Measurements from ENCODE around the gene MSANTD7. TPM values are rescaled to one million over a fixed set of nuclear protein-coding genes. Genes with fewer than 3 reads are reported as not detected.

Gene MSANTD7
- total and polyA plus RNA-seq, 2 of the 13 experiments (the other 11 are each of a cell fraction or from before 2014, with no cell fraction given): 3.7 to 16.7 TPM

DNA sequence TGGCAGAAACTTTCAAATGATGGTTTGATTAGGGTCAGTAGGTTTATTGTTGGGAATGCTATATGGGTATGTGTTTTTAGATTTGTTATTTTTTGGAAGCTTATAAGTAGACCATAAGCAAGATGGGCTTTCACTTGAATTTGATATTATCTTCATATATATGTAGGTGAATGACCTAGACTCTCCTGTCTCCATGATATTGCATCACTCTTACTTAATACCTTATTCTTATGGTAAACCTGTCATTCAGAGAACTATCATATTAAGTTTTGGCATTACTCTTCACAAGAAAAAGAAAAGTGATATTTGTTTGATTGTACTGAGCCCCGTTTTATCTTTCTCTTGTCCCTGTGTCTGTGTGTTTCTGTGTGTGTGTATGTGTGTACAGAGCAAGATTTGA is 17.3 kb downstream of the MSANTD7 start:
- POLR2A ChIA-PET: no interaction called here
- no peaks in the 10 kb centered on the region for H4K20me1 ChIP-seq (ENCODE audit: insufficient read depth, low read length)
- peaks cover 0 to 15% of the 10 kb centered on the region in 2 experiments; a peak in 2 of 5 replicates for H3K36me3 ChIP-seq (replicated peaks in 1 of 2; ENCODE audit: control insufficient read depth in 1 of 2, insufficient read depth in 2 of 2, low read length in 2 of 2)
- no TSS peak for BruUV-seq (replicated peaks)
- no peak overlapping the region for H3K4me3 ChIP-seq (replicated peaks in 1 of 3; ENCODE audit: insufficient read depth in 1 of 3, low read depth in 2 of 3, low read length in 3 of 3)
- intact Hi-C loops (cut with micrococcal nuclease; ENCODE audit: unreplicated experiment): no loop called here
- H3K4me1 ChIP-seq (ENCODE audit: insufficient read depth, low read length): peaks cover 10% of the 10 kb centered on the region; the same call in 1 of the 2 replicates
- H3K9me3 ChIP-seq (ENCODE audit: low read length): no peaks in the 10 kb centered on the region
- DNase-seq (ENCODE audit: low spot score) (no peak), FAIRE-seq (no peak), ATAC-seq (no peak)
- in situ Hi-C loops (cut with HindIII; ENCODE audit: extremely low pct_ligation_motif_present, low pct_unique_long_range_greater_than_20kb): no loop called here
- H3K79me2 ChIP-seq (ENCODE audit: insufficient read depth, low read length): no peaks in the 10 kb centered on the region
- H3K27ac ChIP-seq (ENCODE audit: extremely low read length, insufficient read depth, low read length): no peak overlapping the region
- H3K27me3 ChIP-seq (ENCODE audit: control insufficient read depth in 1 of 2, insufficient read depth in 2 of 2, low read length in 2 of 2): no peaks in the 10 kb centered on the region
- no peak for TF ChIP-seq ZNF562 (CRISPR knock-in tag; IDR thresholded peaks at IDR 0.05; ENCODE audit: borderline replicate concordance)
- no peak for TF ChIP-seq TEAD2 (CRISPR knock-in tag; IDR thresholded peaks at IDR 0.05)
- no peak for TF ChIP-seq ZNF230 (CRISPR knock-in tag; IDR thresholded peaks at IDR 0.05)
- TF ChIP-seq MAF1 (CRISPR knock-in tag; IDR thresholded peaks at IDR 0.05; ENCODE audit: borderline replicate concordance): no peak
- no peak for TF ChIP-seq ZBTB1 (CRISPR knock-in tag; IDR thresholded peaks at IDR 0.05; ENCODE audit: borderline replicate concordance)
- peak; percentile 33; the same call in 1 of the 2 replicates for TF ChIP-seq CEBPB (IDR thresholded peaks at IDR 0.05; ENCODE audit: borderline replicate concordance, low read depth, low read length)
- TF ChIP-seq ZNF260 (CRISPR knock-in tag; IDR thresholded peaks at IDR 0.05; ENCODE audit: borderline replicate concordance, low read depth): no peak
- TF ChIP-seq ZNF263 (CRISPR knock-in tag; IDR thresholded peaks at IDR 0.05): no peak
- TF ChIP-seq ZNF333 (CRISPR knock-in tag; IDR thresholded peaks at IDR 0.05; ENCODE audit: borderline replicate concordance): no peak
- 0 out of 2 replicates have a peak, but pooled peaks have one; percentile 36 for TF ChIP-seq ATF7 (IDR thresholded peaks at IDR 0.05)
- no peak for TF ChIP-seq ATF7 (CRISPR knock-in tag; IDR thresholded peaks at IDR 0.05)
- no peak overlapping the region for H3K9ac ChIP-seq (ENCODE audit: insufficient read depth, low read depth, low read length)
- WGBS (ENCODE audit: low lambda C conversion rate): 100% methylated on average over 1 of the region's 1 CpG
- no peak overlapping the region for H3K4me2 ChIP-seq (ENCODE audit: low read depth, low read length)
- H2AFZ ChIP-seq (ENCODE audit: low read length): no peak overlapping the region
- CTCF ChIA-PET (ENCODE audit: low intra/inter-chr PET ratio, low total read pairs): no interaction called here
